ENCODE measurements around the gene OR9A2. TPM values are rescaled to one million over a fixed set of nuclear protein-coding genes. Genes with fewer than 3 reads are reported as not detected.

The OR9A2 gene
- polyA plus RNA-seq, 3 donors, result not detected

DNA sequence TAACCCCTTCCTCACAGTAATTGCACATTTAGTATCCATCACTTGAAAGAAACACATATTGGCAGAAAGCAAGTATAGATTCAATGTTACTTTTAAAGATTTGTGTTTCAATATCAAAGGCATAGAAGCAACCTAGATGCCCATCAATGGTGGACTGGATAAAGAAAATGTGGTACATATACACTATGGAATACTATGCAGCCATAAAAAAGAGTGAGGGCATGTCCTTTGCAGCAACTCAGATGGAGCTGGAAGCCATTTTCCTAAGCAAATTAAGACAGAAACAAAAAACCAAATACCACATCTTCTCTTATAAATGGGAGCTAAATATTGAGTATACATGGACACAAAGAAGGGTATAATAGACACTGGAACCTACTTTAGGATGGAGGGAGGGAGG, 28.8 kb upstream of the OR9A2 start:
- Histone ChIP-seq H3K36me3 (replicated peaks in 1 of 2; ENCODE audit: control insufficient read depth in 1 of 2, insufficient read depth in 2 of 2, low read length in 2 of 2) (no peaks in the 10 kb centered on the region), H2AFZ (ENCODE audit: insufficient read depth, low read depth, low read length, poor library complexity, severe bottlenecking) (no peak overlapping the region), H3K9me3 (replicated peaks in 1 of 2; ENCODE audit: control insufficient read depth in 1 of 2, insufficient read depth in 1 of 2, low read length in 2 of 2) (no peaks in the 10 kb centered on the region), H4K20me1 (ENCODE audit: insufficient read depth, low read length) (no peaks in the 10 kb centered on the region), H3K9ac (ENCODE audit: insufficient read depth, low read length, poor library complexity, severe bottlenecking) (no peak overlapping the region), H3K4me2 (replicated peaks; ENCODE audit: extremely low read depth, low read length, poor library complexity, severe bottlenecking) (no peak overlapping the region), H3K4me3 (replicated peaks in 1 of 3; ENCODE audit: low read depth in 2 of 3, low read length in 3 of 3) (no peak overlapping the region), H3K27ac (ENCODE audit: low read depth in 1 of 2, low read length in 2 of 2) (no peak overlapping the region), H3K4me1 (ENCODE audit: control insufficient read depth in 1 of 2, insufficient read depth in 2 of 2, low read length in 2 of 2) (no peaks in the 10 kb centered on the region), H3K27me3 (ENCODE audit: control insufficient read depth in 2 of 2, insufficient read depth in 2 of 2, low read length in 2 of 2) (no peaks in the 10 kb centered on the region), H3K79me2 (ENCODE audit: insufficient read depth, low read length) (no peaks in the 10 kb centered on the region)
- Mint-ChIP-seq H3K36me3 (no peaks in the 10 kb centered on the region), H3K27ac (no peak overlapping the region), H3K27me3 (ENCODE audit: low read depth in 3 of 3) (peaks cover 0 to 2% (median 1%) of the 10 kb centered on the region in 3 donors), H3K4me1 (peaks cover 2% of the 10 kb centered on the region), H3K4me3 (no peak overlapping the region), H3K9me3 (peaks cover 0 to 2% (median 0%) of the 10 kb centered on the region in 7 donors)
- no peak for TF ChIP-seq CTCF (IDR thresholded peaks at IDR 0.05)
- no peak for DNase-seq
- intact Hi-C loops (cut with micrococcal nuclease), result no loop called here

DNA sequence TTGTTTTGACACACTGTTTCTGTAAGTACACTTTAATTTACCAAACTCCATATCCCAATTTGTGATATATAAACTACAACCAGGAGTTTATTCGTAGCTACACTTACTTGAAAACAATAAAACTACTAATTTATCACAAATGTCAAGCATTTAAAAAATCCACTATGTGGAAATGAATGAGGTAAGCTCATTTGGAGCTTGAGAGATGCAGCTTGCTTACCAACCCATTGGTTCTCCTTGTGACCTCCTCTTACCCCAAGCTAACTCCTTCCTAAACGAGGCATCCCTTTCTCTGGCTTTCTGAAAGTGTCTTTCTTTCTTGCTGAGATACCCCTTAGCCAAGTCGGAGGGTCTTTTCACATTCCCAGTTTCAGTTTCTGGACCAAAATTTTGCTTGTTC, 27.7 kb upstream of the OR9A2 start:
- 86% methylated on average over 1 of the region's 3 CpGs for WGBS (ENCODE audit: insufficient coverage)
- Histone ChIP-seq H2AFZ (ENCODE audit: insufficient read depth, low read depth, low read length, poor library complexity, severe bottlenecking) (no peak overlapping the region), H3K27me3 (ENCODE audit: control insufficient read depth in 2 of 2, insufficient read depth in 2 of 2, low read length in 2 of 2) (no peaks in the 10 kb centered on the region), H3K79me2 (ENCODE audit: insufficient read depth, low read length) (no peaks in the 10 kb centered on the region), H3K9me3 (replicated peaks in 1 of 2; ENCODE audit: control insufficient read depth in 1 of 2, insufficient read depth in 1 of 2, low read length in 2 of 2) (no peaks in the 10 kb centered on the region), H3K36me3 (replicated peaks in 1 of 2; ENCODE audit: control insufficient read depth in 1 of 2, insufficient read depth in 2 of 2, low read length in 2 of 2) (no peaks in the 10 kb centered on the region), H4K20me1 (ENCODE audit: insufficient read depth, low read length) (no peaks in the 10 kb centered on the region), H3K27ac (ENCODE audit: low read depth in 1 of 2, low read length in 2 of 2) (no peak overlapping the region), H3K9ac (ENCODE audit: insufficient read depth, low read length, poor library complexity, severe bottlenecking) (no peak overlapping the region), H3K4me1 (ENCODE audit: control insufficient read depth in 1 of 2, insufficient read depth in 2 of 2, low read length in 2 of 2) (peaks cover 2% of the 10 kb centered on the region in 2 donors), H3K4me2 (replicated peaks; ENCODE audit: extremely low read depth, low read length, poor library complexity, severe bottlenecking) (no peak overlapping the region), H3K4me3 (replicated peaks in 1 of 3; ENCODE audit: low read depth in 2 of 3, low read length in 3 of 3) (no peak overlapping the region)
- Mint-ChIP-seq H3K9me3 (peaks cover 0 to 2% (median 0%) of the 10 kb centered on the region in 7 donors), H3K27me3 (ENCODE audit: low read depth in 3 of 3) (peaks cover 0 to 2% (median 1%) of the 10 kb centered on the region in 3 donors), H3K4me3 (no peak overlapping the region), H3K36me3 (no peaks in the 10 kb centered on the region), H3K27ac (no peak overlapping the region), H3K4me1 (peaks cover 5% of the 10 kb centered on the region)
- TF ChIP-seq CTCF (IDR thresholded peaks at IDR 0.05), result no peak
- intact Hi-C loops (cut with micrococcal nuclease), result no loop called here
- DNase-seq, result no peak

Measured in CD14-positive monocyte (primary cell).